ENCODE data around the gene BMP8B. TPM values are rescaled to one million over a fixed set of nuclear protein-coding genes. Genes with fewer than 3 reads are reported as not detected.

BMP8B gene
- total and polyA plus RNA-seq, 2 of the 8 experiments (the other 6 are each of a cell fraction or from before 2014, with no cell fraction given), result 0.37 to 0.50 TPM

DNA sequence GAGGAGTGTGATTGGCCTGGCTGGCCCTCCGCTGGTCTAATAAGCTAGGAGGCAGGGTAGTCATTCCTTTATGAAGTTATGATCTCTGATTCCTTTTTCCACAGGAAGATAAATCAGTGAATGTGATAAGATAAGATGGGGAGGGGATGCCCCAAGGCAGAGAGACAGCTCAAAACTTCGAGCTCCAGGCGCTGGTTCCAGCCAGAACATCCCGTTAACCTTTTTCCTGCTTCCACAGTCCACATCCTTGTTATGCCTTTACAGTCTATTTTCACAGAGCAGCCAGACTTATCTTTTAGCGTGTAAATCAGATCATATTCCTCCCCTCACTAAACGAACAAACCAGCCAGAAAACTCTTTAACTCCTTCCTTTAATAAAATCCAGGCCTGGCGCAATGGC, 38.5 kb upstream of the BMP8B start:
- H2BK120ac ChIP-seq (replicated peaks; ENCODE audit: low read depth, low read length), result no peak overlapping the region
- ChIA-PET POLR2A (ENCODE audit: partially characterized antibody) (interaction anchor here (0.9 to 1.7 kb wide), 5 partner anchors 31 to 145 kb away, joined by 3 read pairs; partner anchors contain the start of gene PPIE), CTCF (ENCODE audit: partially characterized antibody) (interaction anchor here (0.8 to 3.7 kb wide), 5 partner anchors 9 to 204 kb away, joined by 3 to 15 read pairs (median 4); partner anchors contain the start of gene MYCL)
- no peak overlapping the region for H3K4me3 ChIP-seq (ENCODE audit: extremely low read depth in 1 of 4, insufficient read depth in 2 of 4, low read depth in 3 of 4, low read length in 4 of 4)
- H3K27ac ChIP-seq (ENCODE audit: low read depth, low read length), result no peak overlapping the region
- no peaks in the 10 kb centered on the region for H3K27me3 ChIP-seq (replicated peaks in 1 of 4; ENCODE audit: control insufficient read depth in 3 of 4, extremely low read depth in 1 of 4, insufficient read depth in 3 of 4, low read length in 3 of 4)
- FAIRE-seq (no peak), DNase-seq (ENCODE audit: low read depth in 1 of 2, low spot score in 2 of 2) (no peak)
- no peak overlapping the region for H2BK12ac ChIP-seq (ENCODE audit: low read depth, low read length)
- no peak overlapping the region for H3K18ac ChIP-seq (ENCODE audit: extremely low read depth, low read length)
- H2AK5ac ChIP-seq (ENCODE audit: low read depth, low read length), result no peak overlapping the region
- H3K23ac ChIP-seq (ENCODE audit: insufficient read length), result no peak overlapping the region
- no peaks in the 10 kb centered on the region for H3K79me1 ChIP-seq (ENCODE audit: low read depth, low read length)
- no peaks in the 10 kb centered on the region for H3K79me2 ChIP-seq (ENCODE audit: control insufficient read depth in 1 of 2, insufficient read depth in 2 of 2, low read length in 2 of 2)
- no peak overlapping the region for H2AFZ ChIP-seq (ENCODE audit: low read length)
- H3K4me1 ChIP-seq (replicated peaks in 1 of 4; ENCODE audit: control insufficient read depth in 3 of 4, insufficient read depth in 4 of 4, low read length in 3 of 4), result no peaks in the 10 kb centered on the region
- no peak overlapping the region for H2BK15ac ChIP-seq (ENCODE audit: low read length)
- H3K9ac ChIP-seq (replicated peaks in 1 of 4; ENCODE audit: extremely low read depth in 1 of 4, low read depth in 3 of 4, low read length in 3 of 4), result no peak overlapping the region
- H3K36me3 ChIP-seq (ENCODE audit: control insufficient read depth in 2 of 4, insufficient read depth in 4 of 4, low read length in 3 of 4), result no peaks in the 10 kb centered on the region
- H4K91ac ChIP-seq (replicated peaks; ENCODE audit: insufficient read length, low read length), result no peak overlapping the region
- no peak overlapping the region for H4K5ac ChIP-seq (ENCODE audit: insufficient read length, low read depth, low read length)
- H2BK20ac ChIP-seq (ENCODE audit: low read length), result no peak overlapping the region
- no peak overlapping the region for H3K4ac ChIP-seq (replicated peaks; ENCODE audit: insufficient read length, low read depth, low read length)
- H3K9me3 ChIP-seq (ENCODE audit: insufficient read depth in 2 of 2, low read depth in 1 of 2, low read length in 1 of 2), result no peaks in the 10 kb centered on the region
- no peak overlapping the region for H3K4me2 ChIP-seq (ENCODE audit: insufficient read depth in 1 of 2, low read depth in 2 of 2, low read length in 2 of 2)
- H4K20me1 ChIP-seq (replicated peaks in 1 of 2; ENCODE audit: control insufficient read depth in 1 of 2, insufficient read depth in 2 of 2, low read length in 2 of 2), result no peaks in the 10 kb centered on the region
- H4K8ac ChIP-seq (ENCODE audit: extremely low read depth, insufficient read depth, low read length), result no peak overlapping the region
- no peak overlapping the region for H2BK5ac ChIP-seq (ENCODE audit: low read depth, low read length)
- H3K56ac ChIP-seq (replicated peaks; ENCODE audit: insufficient read length, low read depth, low read length), result no peak overlapping the region
- no peaks in the 10 kb centered on the region for H3K23me2 ChIP-seq (ENCODE audit: low read depth, low read length)
- H3K14ac ChIP-seq (ENCODE audit: insufficient read length), result no peak overlapping the region
- 90 to 100% methylated on average over 1 to 7 of the region's 7 CpGs for WGBS, 2 experiments (ENCODE audit: extremely low coverage in 1 of 2, insufficient coverage in 1 of 2, insufficient read length in 1 of 2, insufficient replicate concordance in 2 of 2, low coverage in 1 of 2, low lambda C conversion rate in 2 of 2, missing lambda C conversion rate in 1 of 2)
- TF ChIP-seq BRCA1 (IDR thresholded peaks at IDR 0.05; ENCODE audit: low read depth, low read length) (no peak), PHF8 (conservative IDR thresholded peaks at IDR 0.05; ENCODE audit: low read depth, low read length) (no peak), ZNF274 (IDR thresholded peaks at IDR 0.05; ENCODE audit: borderline replicate concordance, extremely low read depth, low read length) (no peak), CEBPB (IDR thresholded peaks at IDR 0.05; ENCODE audit: low read depth, low read length) (no peak), POU5F1 (IDR thresholded peaks at IDR 0.05; ENCODE audit: low read depth, low read length) (no peak), SIRT6 (IDR thresholded peaks at IDR 0.05; ENCODE audit: low read length) (no peak), RBBP5 (IDR thresholded peaks at IDR 0.05; ENCODE audit: borderline replicate concordance, low read depth, low read length) (no peak), SUZ12 (IDR thresholded peaks at IDR 0.05; ENCODE audit: low read length) (no peak), RNF2 (IDR thresholded peaks at IDR 0.05; ENCODE audit: borderline replicate concordance, low read depth, low read length, missing control alignments, poor library complexity, severe bottlenecking) (no peak), TEAD4 (IDR thresholded peaks at IDR 0.05; ENCODE audit: low read depth, low read length) (no peak), CTBP2 (IDR thresholded peaks at IDR 0.05; ENCODE audit: borderline replicate concordance, insufficient read depth, insufficient read length, low read length) (no peak), GTF2F1 (IDR thresholded peaks at IDR 0.05; ENCODE audit: borderline replicate concordance, low read depth, low read length) (no peak), CHD1 (IDR thresholded peaks at IDR 0.05; ENCODE audit: low read depth, low read length) (no peak)
- TF ChIP-seq, protein P1, sequence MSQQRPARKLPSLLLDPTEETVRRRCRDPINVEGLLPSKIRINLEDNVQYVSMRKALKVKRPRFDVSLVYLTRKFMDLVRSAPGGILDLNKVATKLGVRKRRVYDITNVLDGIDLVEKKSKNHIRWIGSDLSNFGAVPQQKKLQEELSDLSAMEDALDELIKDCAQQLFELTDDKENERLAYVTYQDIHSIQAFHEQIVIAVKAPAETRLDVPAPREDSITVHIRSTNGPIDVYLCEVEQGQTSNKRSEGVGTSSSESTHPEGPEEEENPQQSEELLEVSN (IDR thresholded peaks at IDR 0.05), result no peak
